MM.1S (cell line): ENCODE results near the gene NFAT5.

Experiments used
- DNase-seq: peaks from one replicate; pipeline ENCODE4 v3.0.0-alpha.2; 2015
- H2AFZ ChIP-seq: fragments of 300-600 bp; sonication (generic); 2 replicates; pipeline ENCODE4 v1.6.0; 2016; ENCODE audit warnings: antibody characterized with exemption, low read length
- H3F3A ChIP-seq: fragments of 300-600 bp; sonication (generic); 2 replicates; pipeline ENCODE4 v1.6.1; 2016; ENCODE audit warnings: mild to moderate bottlenecking, antibody characterized with exemption, low read length, moderate library complexity, mixed read lengths; ENCODE audit not compliant: insufficient read depth
- H3K27ac ChIP-seq: fragments of 300-600 bp; sonication (generic); 2 replicates; pipeline ENCODE4 v1.5.1; 2016; ENCODE audit warnings: mild to moderate bottlenecking, low read length
- H3K27me3 ChIP-seq: fragments of 300-600 bp; sonication (generic); replicated peaks from 2 replicates; pipeline ENCODE4 v1.6.0; 2016; ENCODE audit warnings: low read length; ENCODE audit not compliant: insufficient read depth
- H3K36me3 ChIP-seq: fragments of 300-600 bp; sonication (generic); replicated peaks from 2 replicates; pipeline ENCODE4 v1.6.1; 2016; ENCODE audit warnings: mild to moderate bottlenecking, low read length, mixed read lengths; ENCODE audit not compliant: insufficient read depth
- H3K4me1 ChIP-seq: fragments of 300-600 bp; sonication (generic); 2 replicates; pipeline ENCODE4 v1.6.1; 2016; ENCODE audit warnings: low read length, mixed read lengths
- H3K4me2 ChIP-seq: fragments of 300-600 bp; sonication (generic); 2 replicates; pipeline ENCODE4 v1.6.0; 2016; ENCODE audit warnings: low read depth, low read length
- H3K4me3 ChIP-seq: fragments of 300-600 bp; sonication (generic); 2 replicates; pipeline ENCODE4 v1.5.1; 2016; ENCODE audit warnings: low read length, mixed read lengths
- H3K79me2 ChIP-seq: fragments of 300-600 bp; sonication (generic); 2 replicates; pipeline ENCODE4 v1.6.1; 2016; ENCODE audit warnings: mixed run types, low read length, mixed read lengths
- H3K9ac ChIP-seq: fragments of 300-600 bp; sonication (generic); 2 replicates; pipeline ENCODE4 v1.6.1; 2016; ENCODE audit warnings: low read length, mixed read lengths
- H3K9me2 ChIP-seq: fragments of 300-600 bp; sonication (generic); replicated peaks from 2 replicates; pipeline ENCODE4 v1.6.1; 2016; ENCODE audit warnings: mild to moderate bottlenecking, low read length, mixed read lengths; ENCODE audit not compliant: insufficient read depth
- H3K9me3 ChIP-seq: fragments of 300-600 bp; sonication (generic); replicated peaks from 2 replicates; pipeline ENCODE4 v1.6.1; 2016; ENCODE audit warnings: mild to moderate bottlenecking, low read length, mixed read lengths; ENCODE audit not compliant: insufficient read depth
- H4K20me1 ChIP-seq: fragments of 300-600 bp; sonication (generic); 2 replicates; pipeline ENCODE4 v1.6.1; 2016; ENCODE audit warnings: mild to moderate bottlenecking, low read length, moderate library complexity, mixed read lengths; ENCODE audit not compliant: insufficient read depth
- CTCF ChIP-seq: fragments of 300-600 bp; sonication (generic); IDR thresholded peaks from 2 replicates; pipeline ENCODE4 v1.5.1; 2016; ENCODE audit warnings: antibody characterized with exemption, low read length, mixed read lengths
- EZH2 ChIP-seq: fragments of 300-600 bp; sonication (generic); optimal IDR thresholded peaks from 2 replicates; pipeline ENCODE3; 2017; ENCODE audit warnings: low read depth, mild to moderate bottlenecking, antibody characterized with exemption, low read length, mixed read lengths
- EZH2phosphoT487 ChIP-seq: fragments of 300-600 bp; sonication (generic); IDR thresholded peaks from 2 replicates; pipeline ENCODE4 v1.6.1; 2018; ENCODE audit warnings: antibody characterized with exemption, low read length

The NFAT5 gene

GRCh38 chr16:69720822-69721430, 155.2 kb downstream of the NFAT5 start:
- no peak overlapping the region for H2AFZ ChIP-seq
- no peaks in the 10 kb centered on the region for H3K27me3 ChIP-seq
- no peak for TF ChIP-seq CTCF
- H3K4me2 ChIP-seq = no peak overlapping the region
- H3F3A ChIP-seq = peaks cover 3% of the 10 kb centered on the region; the same call in 1 of the 2 replicates
- H4K20me1 ChIP-seq = no peaks in the 10 kb centered on the region
- H3K36me3 ChIP-seq = no peaks in the 10 kb centered on the region
- no peak overlapping the region for H3K27ac ChIP-seq
- no peaks in the 10 kb centered on the region for H3K9me2 ChIP-seq
- peaks cover 11% of the 10 kb centered on the region for H3K4me1 ChIP-seq
- H3K4me3 ChIP-seq = no peak overlapping the region
- H3K9ac ChIP-seq = no peak overlapping the region
- no peaks in the 10 kb centered on the region for H3K9me3 ChIP-seq
- no peaks in the 10 kb centered on the region for H3K79me2 ChIP-seq
- DNase-seq = no peak

GRCh38 chr16:69721441-69721957, 155.7 kb downstream of the NFAT5 start:
- Histone ChIP-seq H2AFZ (no peak overlapping the region), H4K20me1 (no peaks in the 10 kb centered on the region), H3K36me3 (no peaks in the 10 kb centered on the region), H3K4me2 (no peak overlapping the region), H3F3A (peaks cover 3% of the 10 kb centered on the region; the same call in 1 of the 2 replicates), H3K9ac (no peak overlapping the region), H3K9me3 (no peaks in the 10 kb centered on the region), H3K4me3 (no peak overlapping the region), H3K4me1 (peaks cover 12% of the 10 kb centered on the region), H3K27me3 (no peaks in the 10 kb centered on the region), H3K27ac (no peak overlapping the region), H3K9me2 (no peaks in the 10 kb centered on the region), H3K79me2 (no peaks in the 10 kb centered on the region)
- DNase-seq = no peak
- no peak for TF ChIP-seq CTCF
- TF ChIP-seq EZH2phosphoT487 = no peak
- no peak for TF ChIP-seq EZH2

- Histone ChIP-seq H3K9me2 (no peaks in the 10 kb centered on the region), H3K4me1 (peaks cover 15% of the 10 kb centered on the region), H4K20me1 (no peaks in the 10 kb centered on the region), H3K4me2 (no peak overlapping the region), H3F3A (peaks cover 3% of the 10 kb centered on the region; the same call in 1 of the 2 replicates), H3K27me3 (no peaks in the 10 kb centered on the region), H2AFZ (no peak overlapping the region), H3K36me3 (no peaks in the 10 kb centered on the region), H3K79me2 (no peaks in the 10 kb centered on the region), H3K9me3 (no peaks in the 10 kb centered on the region), H3K4me3 (no peak overlapping the region), H3K27ac (no peak overlapping the region), H3K9ac (no peak overlapping the region)
- TF ChIP-seq CTCF (no peak), EZH2phosphoT487 (no peak), EZH2 (no peak)
- no peak for DNase-seq
These were observed 158.7 kb downstream of the NFAT5 start for GRCh38 chr16:69724414-69724873.
